HG03280 (cell line): ENCODE measurements around the gene SMIM27.
"Not testable (repeated sequence)": the region's sequence is repeated elsewhere in the genome, so short reads cannot be mapped to it uniquely, and the experiment has no call there.

Experiments
- ATAC-seq: cut with Tn5 transposase; IDR thresholded peaks from one replicate; pipeline ENCODE4 v1.9.1; 2021; ENCODE audit warnings: mild to moderate bottlenecking, moderate library complexity; ENCODE audit not compliant: unreplicated experiment

The SMIM27 gene

DNA sequence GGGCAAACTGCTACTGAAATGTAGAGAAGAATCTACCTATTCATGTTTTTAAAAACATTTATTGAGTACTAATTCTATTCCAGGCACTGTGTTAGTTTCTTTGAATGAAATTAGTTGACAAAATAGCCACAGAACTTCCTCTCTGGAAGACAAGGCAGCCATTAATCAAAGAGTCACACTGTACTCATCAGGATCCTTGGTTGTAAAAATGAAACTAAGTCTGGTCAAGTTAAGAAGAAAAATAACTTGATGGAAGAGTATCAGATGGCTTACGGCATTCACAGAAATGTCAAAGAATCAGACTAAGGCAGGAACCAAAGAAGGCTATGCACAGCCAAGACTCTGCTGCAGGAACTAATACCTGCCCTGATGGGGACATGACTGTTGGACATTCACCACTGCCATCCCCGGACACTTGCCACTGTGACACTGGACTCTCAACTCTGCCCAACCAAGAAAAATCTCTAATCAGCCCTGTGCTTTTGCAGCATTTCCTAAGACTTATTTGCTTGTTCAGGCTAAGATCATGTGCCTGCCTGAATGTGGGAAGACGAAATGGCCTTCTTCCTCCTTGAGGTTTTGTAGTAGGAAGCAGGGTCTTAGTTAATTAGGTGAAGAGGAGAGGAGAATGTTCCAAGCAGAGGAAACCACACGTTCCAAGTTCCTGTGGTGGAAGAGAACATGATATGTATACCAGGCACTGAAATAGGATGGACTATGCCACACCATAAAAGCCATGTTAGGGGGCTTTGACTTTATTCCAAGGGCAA lies 44.2 kb downstream of the SMIM27 start:
- no peak for ATAC-seq

- no peak for ATAC-seq
Measured at GRCh38 chr9:32596936-32597335, 44.8 kb downstream of the SMIM27 start.

- not testable (repeated sequence) for ATAC-seq
Measured at GRCh38 chr9:32599021-32599420, 46.9 kb downstream of the SMIM27 start.
